ENCODE results near the gene DDX31. TPM values are rescaled to one million over a fixed set of nuclear protein-coding genes. Genes with fewer than 3 reads are reported as not detected.

Gene DDX31
- total RNA-seq, 1 donor from 2014 or later = 15.1 TPM

GRCh38 chr9:132592451-132592850 lies 77.3 kb downstream of the DDX31 start:
- Histone ChIP-seq H3K36me3 (ENCODE audit: control insufficient read depth, insufficient read depth, low read length) (no peaks in the 10 kb centered on the region), H3K27me3 (ENCODE audit: control insufficient read depth, insufficient read depth, low read length) (peaks cover 43% of the 10 kb centered on the region), H3K4me3 (ENCODE audit: low read depth, low read length) (no peak overlapping the region)
- no peak for DNase-seq (ENCODE audit: low read depth)
- no peak for TF ChIP-seq CTCF (IDR thresholded peaks at IDR 0.05; ENCODE audit: insufficient read depth, low read length, poor library complexity, severe bottlenecking)

- Histone ChIP-seq H3K36me3 (ENCODE audit: control insufficient read depth, insufficient read depth, low read length) (no peaks in the 10 kb centered on the region), H3K4me3 (ENCODE audit: low read depth, low read length) (no peak overlapping the region), H3K27me3 (ENCODE audit: control insufficient read depth, insufficient read depth, low read length) (peaks cover 49% of the 10 kb centered on the region)
- TF ChIP-seq CTCF (IDR thresholded peaks at IDR 0.05; ENCODE audit: insufficient read depth, low read length, poor library complexity, severe bottlenecking) = no peak
- no peak for DNase-seq (ENCODE audit: low read depth)
Observed at GRCh38 chr9:132591751-132592314, 78.0 kb downstream of the DDX31 start.

GRCh38 chr9:132591244-132591643 lies 78.5 kb downstream of the DDX31 start:
- no peak for DNase-seq (ENCODE audit: low read depth)
- Histone ChIP-seq H3K27me3 (ENCODE audit: control insufficient read depth, insufficient read depth, low read length) (peaks cover 55% of the 10 kb centered on the region), H3K36me3 (ENCODE audit: control insufficient read depth, insufficient read depth, low read length) (no peaks in the 10 kb centered on the region), H3K4me3 (ENCODE audit: low read depth, low read length) (no peak overlapping the region)
- TF ChIP-seq CTCF (IDR thresholded peaks at IDR 0.05; ENCODE audit: insufficient read depth, low read length, poor library complexity, severe bottlenecking) = no peak

GRCh38 chr9:132590318-132591182 lies 79.2 kb downstream of the DDX31 start:
- no peak for DNase-seq (ENCODE audit: low read depth)
- Histone ChIP-seq H3K27me3 (ENCODE audit: control insufficient read depth, insufficient read depth, low read length) (peaks cover 62% of the 10 kb centered on the region), H3K4me3 (ENCODE audit: low read depth, low read length) (no peak overlapping the region), H3K36me3 (ENCODE audit: control insufficient read depth, insufficient read depth, low read length) (no peaks in the 10 kb centered on the region)
- TF ChIP-seq CTCF (IDR thresholded peaks at IDR 0.05; ENCODE audit: insufficient read depth, low read length, poor library complexity, severe bottlenecking) = no peak

- TF ChIP-seq CTCF (IDR thresholded peaks at IDR 0.05; ENCODE audit: insufficient read depth, low read length, poor library complexity, severe bottlenecking) = no peak
- DNase-seq (ENCODE audit: low read depth) = no peak
- Histone ChIP-seq H3K27me3 (ENCODE audit: control insufficient read depth, insufficient read depth, low read length) (peaks cover 68% of the 10 kb centered on the region), H3K4me3 (ENCODE audit: low read depth, low read length) (no peak overlapping the region), H3K36me3 (ENCODE audit: control insufficient read depth, insufficient read depth, low read length) (no peaks in the 10 kb centered on the region)
Observed at GRCh38 chr9:132590037-132590317, 79.8 kb downstream of the DDX31 start.

Data from kidney epithelial cell (primary cell).